Stimulated activated CD8-positive, alpha-beta memory T cell treated with anti-CD3 and anti-CD28 coated beads, Interleukin-4, amount 100 ng/mL, for 1 hour (primary cell): ENCODE data around the gene SV2C.

Experiments used
- DNase-seq, 2 donors: peaks; one replicate each; pipeline ENCODE4 v3.0.0-alpha.2; 2020; ENCODE audit warnings: low read depth in 2 of 2, low spot score in 1 of 2

The SV2C gene

DNA sequence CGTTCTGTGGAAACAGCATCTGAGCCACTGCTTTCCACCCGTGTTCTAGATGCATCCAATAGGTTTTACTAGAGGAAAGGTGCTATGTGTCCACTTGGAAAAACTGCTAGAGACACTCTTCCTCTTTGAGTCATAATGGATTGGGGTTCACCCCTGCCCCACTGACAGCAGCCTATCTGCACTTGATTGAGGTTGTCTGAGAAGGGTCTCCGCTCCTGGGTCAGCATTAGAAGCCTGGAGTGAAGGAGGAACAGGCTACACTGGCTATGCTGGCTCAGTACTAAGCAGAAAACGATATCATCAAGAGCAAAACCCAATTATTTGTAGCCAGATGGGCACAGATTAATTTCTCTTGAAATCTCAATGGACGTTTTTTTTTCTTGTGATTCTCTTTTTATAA, 167.3 kb downstream of the SV2C start:
- DNase-seq, result no peak

DNA sequence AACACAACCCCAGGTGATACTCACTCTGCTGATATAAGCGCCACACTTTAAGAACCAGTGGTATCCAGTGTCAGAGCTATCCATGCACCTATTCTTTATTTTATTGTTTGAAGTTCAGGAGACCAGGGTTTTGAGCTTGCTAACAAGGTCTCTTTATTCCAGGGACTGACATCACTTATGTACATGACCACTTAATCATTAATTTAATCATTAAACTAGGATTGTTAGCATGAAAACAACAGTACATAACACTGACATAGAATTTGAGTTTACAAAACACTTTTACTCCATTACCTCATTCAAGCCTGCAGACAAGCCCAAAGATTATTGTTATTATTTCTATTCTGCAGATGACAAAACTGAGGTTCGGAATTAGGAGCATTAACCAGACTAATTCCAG, 168.5 kb downstream of the SV2C start:
- DNase-seq, result no peak

DNA sequence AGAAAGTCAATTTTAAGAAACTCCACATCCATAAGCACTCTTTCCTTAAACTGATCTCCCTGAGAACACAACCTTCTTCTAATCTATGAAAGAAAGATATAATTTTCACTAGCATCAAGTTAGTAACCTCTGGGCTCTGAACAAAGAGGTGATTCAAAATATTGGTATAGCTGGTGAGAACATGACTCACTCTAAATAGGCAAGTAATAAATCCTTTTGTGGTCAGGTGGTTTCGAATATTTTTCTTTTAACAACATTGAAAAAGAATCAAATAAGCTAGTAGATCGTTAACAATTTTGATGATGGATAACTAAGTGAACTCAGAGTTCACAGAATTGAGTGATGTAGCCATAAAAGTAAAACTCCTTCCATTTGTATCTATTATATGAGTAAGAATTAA, 169.3 kb downstream of the SV2C start:
- DNase-seq, result no peak

DNA sequence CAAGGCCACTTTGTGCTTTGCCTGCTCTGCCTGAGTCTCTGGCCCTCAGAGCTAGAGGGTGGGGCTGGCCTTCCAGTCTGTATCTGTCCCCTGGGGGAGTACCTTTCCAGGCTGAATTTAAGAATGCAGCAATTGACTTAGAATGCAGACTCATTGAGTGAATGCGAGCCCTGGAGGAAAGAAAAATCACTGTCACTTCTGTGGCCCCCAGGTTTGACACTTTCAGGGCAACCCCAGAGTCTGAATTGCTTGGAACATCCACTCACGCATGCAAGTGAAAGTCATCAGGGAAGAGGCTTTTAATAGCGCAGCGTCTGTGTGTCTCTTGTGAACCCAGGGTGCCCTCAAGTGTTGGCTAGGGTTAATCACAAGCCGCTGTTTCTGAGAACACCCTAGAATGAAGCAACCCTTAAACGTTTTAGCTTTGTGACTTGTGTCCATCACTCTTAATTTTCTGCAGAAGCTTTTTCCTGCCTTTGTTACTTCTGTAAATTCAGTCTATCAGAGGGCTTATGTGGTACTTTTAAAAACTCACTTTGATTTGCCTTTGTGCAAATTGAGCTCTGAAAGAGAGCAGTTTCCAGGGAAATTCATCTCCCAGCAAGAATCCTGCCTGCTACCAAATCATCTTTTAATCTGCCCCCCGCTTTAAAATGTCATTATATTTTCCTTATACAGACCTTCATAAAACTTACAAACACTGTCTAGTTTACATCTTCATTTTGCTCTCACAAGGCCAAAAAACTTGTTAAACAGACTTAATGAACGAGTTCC, 173.1 kb downstream of the SV2C start:
- peak; percentile 8 to 37 for DNase-seq

DNA sequence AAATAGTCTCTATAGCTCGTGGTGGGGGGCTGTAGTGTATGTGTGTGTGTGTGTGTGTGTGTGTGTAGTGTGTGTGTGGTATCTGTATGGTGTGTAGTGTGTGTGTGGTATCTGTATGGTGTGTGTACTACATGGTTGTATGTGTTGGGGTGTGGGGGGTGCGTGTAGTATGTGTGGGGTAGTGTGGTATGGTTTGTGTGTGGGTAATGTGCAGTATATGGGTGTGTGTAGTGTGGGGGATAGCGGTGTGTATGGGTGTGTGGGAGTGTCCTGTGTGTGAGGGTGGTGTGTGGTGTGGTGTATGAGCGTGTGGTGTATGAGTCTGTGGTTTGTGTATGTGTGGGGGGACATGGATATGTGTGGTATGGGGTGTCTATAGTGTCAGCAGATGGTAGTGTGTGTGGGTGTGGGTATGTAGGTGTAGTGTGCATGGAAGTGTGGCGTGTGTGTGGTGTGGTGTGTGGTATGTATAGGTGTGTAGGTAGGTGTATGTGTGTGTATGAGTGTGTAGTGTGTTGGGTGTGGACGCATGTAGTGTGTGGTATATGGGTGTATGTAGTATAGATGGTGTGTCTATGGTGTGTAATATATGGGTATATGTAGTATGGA, 174.1 kb downstream of the SV2C start:
- DNase-seq, result no peak

DNA sequence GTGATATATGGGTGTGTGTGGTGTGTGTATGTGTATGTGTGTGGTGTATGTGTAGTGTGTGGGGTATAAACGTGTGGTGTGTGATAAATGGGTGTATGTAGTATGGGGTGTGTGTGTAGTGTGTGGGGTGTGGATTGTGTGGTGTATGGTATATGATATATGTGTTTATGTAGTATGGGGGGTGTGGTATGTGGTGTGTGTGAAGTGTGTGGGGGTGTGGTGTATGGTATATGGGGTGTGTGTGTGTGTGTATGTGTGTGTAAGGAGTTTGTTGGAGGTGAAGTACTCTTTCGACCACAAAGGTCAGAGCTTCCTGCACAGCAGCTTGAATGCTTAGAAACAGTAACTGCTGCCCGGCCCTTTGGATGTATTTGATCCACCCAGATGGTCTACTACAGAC, 174.7 kb downstream of the SV2C start:
- no peak for DNase-seq

DNA sequence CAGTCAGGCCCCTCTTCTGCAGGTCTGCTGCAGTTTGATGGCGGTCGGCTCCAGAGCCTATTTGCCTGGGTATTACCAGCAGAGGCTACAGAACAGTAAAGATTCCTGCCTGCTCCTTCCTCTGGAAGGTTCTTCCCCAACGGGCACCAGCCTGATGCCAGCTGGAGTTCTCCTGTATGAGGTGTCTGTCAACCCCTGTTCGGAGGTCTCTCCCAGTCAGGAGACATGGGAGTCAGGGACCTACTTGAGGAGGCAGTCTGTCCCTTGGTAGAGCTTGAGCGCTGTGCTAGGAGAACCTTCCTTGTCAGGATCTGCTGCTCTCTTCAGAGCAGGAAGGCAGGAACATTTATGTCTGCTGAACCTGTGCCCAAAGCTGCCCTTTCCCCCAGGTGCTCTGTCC, 181.5 kb downstream of the SV2C start:
- no peak for DNase-seq

DNA sequence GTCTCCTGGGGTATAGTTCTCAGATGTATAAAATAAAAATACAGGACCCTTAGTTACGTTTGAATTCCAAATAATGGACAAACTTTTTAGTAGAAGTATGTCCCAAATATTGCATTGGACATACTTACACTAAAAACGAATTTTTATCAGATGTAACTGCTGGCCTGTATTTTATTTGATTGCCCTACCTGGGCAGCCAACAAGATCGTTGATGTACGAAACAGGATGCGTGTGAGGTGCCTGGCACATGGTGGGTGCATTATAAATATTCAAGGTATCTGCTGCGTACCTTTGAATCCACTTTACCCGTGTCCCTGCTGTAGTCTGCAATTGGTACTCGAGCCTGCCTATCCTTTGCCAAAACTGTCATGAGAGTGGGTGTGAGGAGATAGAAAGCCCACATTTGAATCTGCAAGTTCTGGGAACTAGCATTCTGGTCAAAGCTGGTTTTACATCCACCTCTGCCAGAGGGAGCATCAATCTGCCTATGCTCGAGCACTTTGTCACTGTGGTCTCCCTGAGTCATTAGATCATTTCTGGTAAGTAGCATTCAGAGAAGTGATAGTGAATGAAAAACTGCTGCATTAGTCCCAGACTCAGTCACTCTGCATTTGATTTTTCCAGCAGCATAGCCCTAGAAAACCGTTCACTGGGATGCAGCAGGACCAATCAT, 186.2 kb downstream of the SV2C start:
- DNase-seq, result no peak

DNA sequence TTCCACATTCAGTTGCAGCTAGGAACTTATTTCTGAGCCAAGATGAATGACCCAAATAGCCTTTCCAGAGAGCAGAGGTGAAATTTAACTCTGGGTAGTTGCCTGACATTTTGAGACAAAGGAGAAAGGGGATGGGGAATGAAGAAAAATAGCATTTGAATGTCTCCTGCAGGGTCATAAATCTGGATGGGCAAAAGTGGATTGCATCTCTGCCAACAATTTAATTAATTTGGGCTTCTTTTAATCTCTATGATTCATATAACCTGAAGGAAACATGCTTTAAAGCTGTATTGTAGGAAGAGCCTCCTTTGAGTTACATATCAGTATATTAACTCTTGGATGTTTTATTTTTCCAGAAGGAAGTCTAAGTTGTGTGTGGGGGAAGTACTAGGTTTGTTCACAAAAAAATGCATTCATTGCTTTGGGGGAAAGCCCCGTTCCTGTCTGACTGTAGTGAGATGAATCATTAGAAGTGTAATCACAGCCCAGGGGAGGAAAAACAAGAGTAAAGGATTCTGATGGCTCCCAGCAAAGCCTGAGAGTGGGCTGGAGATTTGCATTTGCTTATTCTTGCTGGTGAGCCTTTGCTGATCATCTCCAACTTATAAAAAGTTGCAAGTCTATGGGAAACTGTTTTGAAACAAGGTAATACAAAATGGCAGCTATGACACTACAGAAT, 186.9 kb downstream of the SV2C start:
- DNase-seq, result no peak

DNA sequence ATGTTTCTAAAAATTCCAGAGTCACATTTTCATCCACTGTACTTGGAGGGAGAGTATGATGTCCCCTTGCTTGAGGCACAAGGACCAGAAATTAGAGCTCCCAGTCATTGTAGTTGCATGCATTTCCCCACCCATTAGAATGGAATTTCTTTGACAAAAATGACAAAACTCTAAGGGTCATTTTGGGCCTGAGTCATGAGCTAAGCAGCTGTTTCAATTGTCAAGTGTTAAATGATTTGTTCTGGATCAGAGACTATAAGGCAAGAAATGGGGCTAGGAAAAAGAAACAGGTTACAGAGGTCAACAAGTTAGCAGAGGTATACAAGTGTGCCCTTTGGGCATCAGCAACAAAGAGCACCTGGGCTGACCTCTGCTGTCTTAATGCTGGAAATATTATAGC, 188.7 kb downstream of the SV2C start:
- DNase-seq, result no peak

DNA sequence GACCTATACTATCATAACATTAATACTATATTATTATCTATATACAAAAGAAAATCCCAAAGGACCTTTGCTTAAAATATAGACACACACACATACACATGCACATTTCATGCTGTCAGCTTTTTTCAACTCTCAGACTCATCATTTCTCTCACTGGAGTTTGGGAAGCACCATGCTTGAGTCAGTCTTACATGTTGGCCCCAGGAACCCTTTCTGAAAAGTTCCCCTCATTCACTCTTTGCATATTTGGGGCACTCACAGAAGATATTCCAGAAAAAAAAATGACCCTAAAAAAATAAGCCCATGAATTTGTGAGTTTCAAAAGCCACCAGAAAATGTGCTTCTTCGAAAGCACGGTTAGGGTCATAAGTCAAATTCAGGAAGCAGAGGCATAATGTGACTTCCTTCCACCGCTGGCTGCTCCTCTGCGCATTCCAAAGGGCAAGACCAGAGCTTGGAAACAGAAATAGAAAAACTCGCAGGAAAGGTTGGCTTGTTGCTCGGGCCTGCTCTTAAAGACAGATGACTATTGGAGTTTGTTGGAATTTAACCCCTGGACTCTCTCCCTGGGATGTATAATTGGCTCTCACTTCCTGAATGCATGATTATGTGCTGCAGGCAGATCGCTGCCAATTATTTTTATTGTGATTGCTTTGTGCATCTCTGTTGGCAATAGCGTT, 190.2 kb downstream of the SV2C start:
- no peak for DNase-seq

DNA sequence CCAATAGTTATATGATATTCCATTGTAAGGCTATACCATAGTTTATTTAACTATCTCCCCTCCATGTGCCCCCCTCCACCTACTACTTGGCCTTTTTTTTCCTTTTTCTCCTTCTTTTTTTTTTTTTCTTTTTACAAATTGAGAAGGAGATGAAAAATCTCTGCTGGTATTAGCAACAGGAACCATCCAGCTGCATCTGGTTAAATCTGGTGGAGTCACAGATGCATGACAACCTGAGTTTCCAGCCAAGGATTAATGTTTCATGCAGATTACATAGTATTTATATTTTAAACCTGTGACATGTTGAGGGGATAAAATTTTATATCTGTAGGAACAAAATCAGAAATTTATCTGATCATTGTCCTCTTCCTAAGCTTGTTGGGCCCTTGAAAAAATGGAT, 191.4 kb downstream of the SV2C start:
- no peak for DNase-seq

DNA sequence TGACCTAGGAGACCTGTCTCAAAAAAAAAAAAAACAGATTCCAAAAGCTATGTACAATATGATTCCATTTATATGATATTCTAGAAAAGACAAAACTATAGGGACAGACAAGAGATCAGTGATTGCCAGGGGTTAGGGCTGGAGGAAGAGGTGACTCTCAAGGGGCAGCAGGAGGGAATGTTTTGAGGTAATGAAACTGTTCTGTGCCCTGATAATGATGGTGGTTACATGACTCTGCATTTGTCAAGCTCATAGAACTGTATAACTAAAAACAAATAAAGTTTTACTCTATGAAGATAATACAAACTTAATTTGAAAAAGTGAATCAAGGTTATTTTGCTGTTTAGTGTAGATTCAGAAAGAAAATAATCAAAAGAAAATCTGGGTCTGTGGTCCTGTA, 194.6 kb downstream of the SV2C start:
- no peak for DNase-seq

DNA sequence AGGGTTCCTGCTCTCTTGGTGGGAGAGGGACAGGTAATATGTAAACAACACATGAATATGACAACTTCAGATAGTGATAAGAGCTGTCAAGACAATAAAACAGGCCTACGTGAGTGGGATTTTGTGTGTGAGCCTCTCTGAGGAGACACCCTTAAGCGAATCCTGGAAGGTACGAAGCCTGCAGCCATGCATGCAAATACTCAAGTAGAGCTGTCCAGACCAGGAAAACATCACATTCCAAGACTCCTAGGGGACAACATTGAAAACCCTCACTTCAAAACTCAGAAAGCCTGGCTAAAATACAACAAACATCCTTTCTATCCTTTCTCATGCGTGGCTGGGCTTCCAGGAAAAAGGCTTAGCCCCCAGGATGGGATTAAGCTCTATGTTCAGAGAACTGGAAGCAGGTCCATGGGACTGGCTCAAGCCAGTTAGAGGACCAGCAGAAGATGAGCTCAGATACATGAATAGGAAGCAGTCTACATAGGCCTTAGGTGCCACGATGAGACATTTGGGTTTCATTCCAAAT, 195.1 kb downstream of the SV2C start:
- DNase-seq, result no peak

DNA sequence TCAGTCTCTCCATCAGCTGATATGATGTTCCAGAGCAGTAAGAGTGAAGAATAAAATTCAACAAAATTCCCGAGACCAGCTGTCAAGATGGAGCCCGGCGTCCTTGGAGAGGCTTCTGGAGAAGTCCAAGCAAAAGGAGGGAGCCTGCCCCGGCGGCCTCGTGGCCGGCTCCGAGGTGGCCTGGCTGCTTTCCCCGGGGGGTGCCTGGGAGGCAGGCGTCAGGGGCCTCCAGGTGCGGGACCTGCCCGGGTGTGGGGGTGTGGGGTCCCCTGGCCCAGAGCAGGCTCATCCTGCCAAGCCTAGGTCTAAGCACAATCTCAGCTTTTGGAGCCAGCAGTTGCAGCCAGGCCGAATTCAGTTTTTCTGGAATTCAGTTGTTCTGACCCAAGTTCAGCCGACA, 197.3 kb downstream of the SV2C start:
- no peak for DNase-seq

DNA sequence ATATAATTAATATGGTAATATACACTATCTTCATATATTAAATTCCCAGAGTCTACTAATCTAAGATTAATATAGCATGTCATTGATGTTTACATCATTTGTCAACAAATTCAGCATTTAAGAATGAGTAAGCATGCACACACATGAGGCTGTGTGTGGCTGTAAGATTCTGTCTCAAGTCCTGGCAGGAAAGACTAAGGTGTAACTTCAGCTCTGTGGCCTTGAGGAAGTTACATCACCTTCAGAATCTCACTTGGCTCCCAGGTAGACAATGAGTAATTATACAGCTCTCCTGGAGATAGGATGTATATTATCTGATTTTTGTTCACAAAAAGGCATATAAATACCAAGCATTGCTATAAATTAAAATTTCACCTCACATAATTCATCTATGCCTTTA, 200.5 kb downstream of the SV2C start:
- DNase-seq, result no peak

DNA sequence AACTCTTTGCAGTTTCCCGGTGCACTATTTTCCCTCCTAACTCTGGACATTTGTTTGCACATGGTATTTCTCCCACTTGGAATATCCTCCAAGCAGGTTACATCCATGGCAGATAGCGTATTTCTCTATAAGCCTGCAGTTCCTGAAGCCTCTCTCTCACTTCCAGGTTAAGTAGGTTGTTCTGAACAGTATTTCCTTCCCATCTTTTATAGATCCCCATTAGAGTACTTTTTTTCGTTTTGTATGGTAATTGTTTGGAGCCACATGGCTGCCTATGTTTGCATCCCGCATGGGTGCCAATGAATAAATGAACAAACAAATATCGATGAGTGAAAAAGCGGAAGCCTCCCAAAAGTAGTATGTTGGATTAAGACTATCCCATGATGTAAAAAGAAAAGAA, 206.5 kb downstream of the SV2C start:
- DNase-seq, result no peak

DNA sequence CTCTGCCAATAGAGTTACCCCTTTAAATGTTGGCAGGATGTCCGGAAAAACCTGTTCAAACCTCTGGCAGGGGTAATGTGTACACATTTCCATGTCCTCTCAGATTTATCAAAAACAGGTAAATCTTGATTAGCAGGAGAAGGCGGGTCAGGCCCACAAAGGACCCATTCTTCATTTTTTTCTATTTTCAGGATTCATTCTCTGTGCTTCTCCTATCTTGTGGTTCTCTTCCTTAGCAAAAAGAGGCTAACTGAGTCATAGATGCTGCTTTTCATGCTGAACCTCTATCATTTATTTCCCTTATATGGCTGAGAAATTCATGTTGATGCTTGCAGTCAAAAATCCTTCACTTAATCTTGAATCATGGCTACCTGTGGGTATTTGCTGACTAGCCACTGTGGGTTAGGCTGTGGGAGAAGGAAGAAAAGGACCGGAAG, 207.2 kb downstream of the SV2C start:
- no peak for DNase-seq

DNA sequence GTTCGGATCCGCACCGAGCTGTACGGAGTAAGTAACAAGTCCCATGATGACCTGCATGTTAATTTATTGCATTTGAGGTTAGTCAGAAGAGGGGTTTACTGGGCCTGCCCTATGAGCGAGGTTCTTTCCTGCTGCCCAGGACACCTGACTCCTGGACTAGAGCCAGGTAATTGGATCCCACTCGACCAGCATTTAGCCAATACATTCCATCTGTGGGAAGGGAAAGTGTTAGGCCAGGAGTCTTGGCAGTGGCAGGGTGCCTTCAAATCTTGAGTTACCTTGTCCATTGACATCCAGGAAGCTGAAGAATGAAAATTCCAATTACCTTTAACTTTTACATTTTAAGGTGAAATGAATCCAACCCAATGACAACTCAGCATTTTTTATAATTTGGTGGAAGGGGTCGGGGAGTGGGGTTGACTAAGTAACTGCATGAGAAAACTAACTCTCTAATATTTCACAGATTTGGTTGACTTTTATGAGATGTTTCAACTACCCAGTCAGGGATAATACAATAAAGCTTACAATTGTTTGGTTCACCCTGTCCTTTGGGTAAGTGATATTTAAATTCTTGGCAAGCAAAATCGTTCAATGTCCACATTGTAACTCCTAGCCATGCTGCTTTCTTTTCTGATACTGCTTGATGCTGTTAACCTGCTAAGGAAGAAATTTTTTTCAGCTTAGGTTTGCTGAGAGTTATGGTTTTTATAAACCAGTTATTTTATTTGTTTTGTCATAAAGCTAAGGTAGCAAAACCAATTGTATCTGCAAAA, 208.3 kb downstream of the SV2C start:
- no peak for DNase-seq

DNA sequence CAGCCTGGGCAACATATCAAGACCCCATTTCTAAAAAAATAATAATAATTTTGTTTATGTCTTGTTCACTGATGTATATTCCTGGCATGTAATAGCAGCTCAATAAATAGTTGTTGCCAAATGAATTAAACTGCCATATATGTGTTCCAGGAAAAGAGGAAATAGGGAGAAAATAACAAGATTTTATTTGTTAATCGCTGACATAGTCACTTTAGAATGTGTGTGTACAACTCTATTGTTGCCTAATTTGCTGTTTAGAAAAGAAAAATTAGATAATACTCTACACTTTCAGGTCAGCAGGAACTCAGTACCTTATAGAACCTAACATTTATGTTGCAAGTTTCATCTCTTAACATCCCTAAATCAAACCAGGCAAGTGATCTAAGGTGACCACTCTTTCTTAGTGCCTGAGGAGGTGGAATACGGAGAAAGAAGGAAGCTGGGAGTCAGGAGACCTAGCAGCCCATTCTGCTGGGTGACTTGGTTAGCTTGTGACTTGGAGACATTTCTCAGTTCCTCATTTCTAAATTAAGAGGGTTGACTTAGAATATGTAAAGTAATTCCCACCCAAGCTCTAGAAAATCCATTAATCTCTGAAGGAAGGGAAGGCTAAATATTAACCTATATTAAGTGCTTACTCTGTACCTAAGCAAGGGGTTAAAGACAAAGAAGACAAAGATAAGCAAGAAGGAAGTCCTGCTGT, 209.6 kb downstream of the SV2C start:
- no peak for DNase-seq
